ACHN (cell line): Measurements from ENCODE around the gene CCSAP.
"Not testable (repeated sequence)": the region's sequence is repeated elsewhere in the genome, so short reads cannot be mapped to it uniquely, and the experiment has no call there.

Experiments used
- DNase-seq: peaks from one replicate; pipeline ENCODE4 v3.0.0-alpha.2; 2015
- in situ Hi-C: cut with HindIII; loops from 2 replicates; pipeline ENCODE4 v1.10.0; 2017; ENCODE audit warnings: low sequenced_read_pairs, low pct_ligation_motif_present, low pct_unique_long_range_greater_than_20kb

CCSAP gene

DNA sequence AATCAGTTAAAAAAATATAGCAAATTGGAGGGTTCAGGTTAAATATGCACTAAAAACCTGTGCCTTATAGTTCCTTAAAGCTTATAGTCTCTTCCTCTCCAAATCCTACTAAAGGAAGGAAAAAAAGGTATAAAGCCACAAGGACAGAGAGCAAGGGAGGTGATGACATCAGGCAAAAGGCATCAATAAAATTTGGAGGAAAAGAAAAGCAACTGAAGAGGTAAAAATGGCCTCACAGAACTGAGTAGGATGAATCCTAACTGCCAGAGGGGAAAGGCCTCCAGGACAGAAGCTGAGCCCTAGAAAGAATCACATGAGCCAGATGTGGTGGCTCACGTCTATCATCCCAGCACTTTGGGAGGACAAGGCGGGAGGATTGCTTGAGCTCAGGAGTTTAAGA, 8.1 kb downstream of the CCSAP start:
- no peak for DNase-seq
- in situ Hi-C loops, result no loop called here

DNA sequence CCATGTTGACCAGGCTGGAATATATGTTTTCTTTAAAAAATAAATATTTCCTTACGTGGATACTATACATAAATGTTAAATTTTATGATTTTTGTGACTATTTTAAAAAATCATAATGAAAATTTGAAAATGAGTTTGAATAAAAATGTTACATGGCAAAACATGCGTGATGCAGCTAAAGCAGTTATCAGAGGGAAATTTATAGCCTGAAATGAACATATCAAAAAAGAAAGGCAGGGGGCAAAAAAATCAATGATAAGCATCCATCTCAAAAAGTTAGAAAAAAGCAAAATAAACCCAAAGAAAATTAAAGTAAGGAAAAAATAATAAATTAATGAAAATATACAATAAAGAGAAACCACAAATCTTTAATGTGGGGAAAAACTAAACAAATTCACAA, 8.6 kb downstream of the CCSAP start:
- DNase-seq, result no peak
- in situ Hi-C loops, result no loop called here

DNA sequence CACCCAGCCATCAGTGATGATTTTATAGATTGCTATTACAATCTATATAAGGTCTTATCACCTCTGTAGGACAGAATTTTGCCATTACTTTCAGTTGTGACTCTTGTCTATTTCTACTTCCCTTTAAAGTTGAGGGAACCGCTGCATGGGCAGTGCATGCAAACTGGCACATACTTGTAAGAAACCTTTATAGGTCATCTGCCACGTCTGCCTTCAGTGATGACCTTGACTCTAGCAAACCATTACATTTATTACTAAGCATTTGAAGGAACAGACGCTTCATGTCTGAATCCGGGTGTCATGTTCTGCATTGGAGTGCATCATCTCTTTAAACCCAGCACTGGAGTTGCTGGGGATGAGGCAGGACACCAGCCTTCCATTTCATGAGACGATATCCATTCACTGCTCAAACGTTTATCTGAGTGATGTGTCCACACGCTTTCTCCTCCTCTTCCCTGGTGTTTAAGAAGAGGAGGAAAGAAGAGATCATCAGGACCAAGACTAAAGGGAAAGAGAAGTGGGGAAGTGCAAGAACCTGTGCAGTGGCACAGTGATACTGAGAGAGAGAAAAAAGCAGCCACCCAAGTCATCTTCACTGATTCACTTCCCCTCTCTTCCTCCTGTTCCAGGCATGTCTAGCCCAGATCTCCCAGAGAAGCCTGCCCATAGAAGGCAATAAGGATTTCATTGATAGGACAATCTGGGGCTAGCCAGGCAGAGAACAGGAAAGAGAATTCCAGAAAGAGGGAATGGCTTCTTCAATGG, 14.1 kb downstream of the CCSAP start:
- in situ Hi-C loops, result no loop called here
- no peak for DNase-seq

DNA sequence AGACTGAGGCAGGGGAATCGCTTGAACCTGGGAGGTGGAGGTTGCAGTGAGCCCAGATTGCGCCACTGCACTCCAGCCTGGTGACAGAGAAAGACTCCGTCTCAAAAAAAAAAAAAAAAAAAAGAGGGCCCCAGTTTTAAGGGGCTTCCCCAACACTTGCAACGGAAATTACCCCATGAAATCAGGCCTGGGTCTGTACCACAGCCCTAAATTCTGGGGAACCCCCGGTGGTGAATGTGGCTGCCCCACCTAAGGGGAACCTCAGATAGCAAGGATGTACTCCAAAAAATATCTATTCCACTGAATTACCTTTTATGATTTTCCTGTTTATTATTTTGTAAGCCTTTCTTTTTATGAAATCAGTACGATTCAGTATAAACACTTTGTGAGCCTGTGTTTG, 15.1 kb downstream of the CCSAP start:
- DNase-seq, in situ Hi-C loops: not testable (repeated sequence)

DNA sequence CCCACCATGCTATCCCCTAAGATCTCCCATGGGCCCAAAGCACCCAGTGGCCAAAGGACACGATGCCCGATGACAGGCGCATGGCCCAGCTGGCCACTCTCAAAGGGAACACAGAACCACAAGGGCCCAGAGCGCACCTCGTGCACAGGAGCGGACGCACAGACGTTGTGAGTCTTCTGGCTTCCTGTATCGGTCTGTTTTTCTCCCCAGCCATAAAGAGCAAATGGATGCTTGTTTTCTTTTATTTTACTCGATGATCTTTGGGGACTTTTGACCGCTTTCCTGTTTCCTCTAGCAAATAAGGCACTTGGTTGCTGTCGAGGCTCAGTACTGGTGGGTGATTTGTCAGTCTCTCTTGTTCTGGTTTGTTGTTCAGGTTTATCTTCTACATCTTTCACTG, 16.2 kb downstream of the CCSAP start:
- in situ Hi-C loops, result no loop called here
- DNase-seq, result no peak

DNA sequence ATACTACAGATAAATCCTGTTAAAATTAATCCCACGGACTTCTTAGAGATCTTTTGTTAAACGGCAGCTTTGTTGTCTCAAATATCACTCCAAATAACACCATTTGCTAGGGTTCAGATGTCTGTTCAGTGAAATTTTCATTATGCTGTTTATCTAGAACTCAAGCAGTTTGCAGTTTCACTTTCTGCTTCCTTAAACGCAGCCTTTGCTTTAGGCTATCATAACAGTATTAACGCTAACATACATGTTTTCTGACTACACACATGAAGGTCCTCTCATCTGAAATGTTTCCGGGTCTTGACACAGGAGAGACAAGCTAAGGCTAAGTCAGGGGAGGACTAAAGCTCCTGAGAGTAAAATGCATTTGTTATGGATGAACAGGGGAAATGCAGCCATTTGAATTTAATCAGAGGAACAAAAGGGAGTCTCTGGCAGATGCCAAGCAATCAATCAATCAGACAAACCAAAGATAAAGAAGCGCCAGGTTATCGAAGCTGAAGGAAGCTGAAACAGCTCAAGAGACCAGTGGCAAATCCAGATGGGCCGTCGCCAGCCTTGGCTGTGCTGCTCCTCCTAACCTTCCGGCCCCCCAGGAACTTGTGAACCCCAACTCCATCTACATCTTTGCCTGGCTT, 16.9 kb downstream of the CCSAP start:
- in situ Hi-C loops, result no loop called here
- DNase-seq, result no peak

DNA sequence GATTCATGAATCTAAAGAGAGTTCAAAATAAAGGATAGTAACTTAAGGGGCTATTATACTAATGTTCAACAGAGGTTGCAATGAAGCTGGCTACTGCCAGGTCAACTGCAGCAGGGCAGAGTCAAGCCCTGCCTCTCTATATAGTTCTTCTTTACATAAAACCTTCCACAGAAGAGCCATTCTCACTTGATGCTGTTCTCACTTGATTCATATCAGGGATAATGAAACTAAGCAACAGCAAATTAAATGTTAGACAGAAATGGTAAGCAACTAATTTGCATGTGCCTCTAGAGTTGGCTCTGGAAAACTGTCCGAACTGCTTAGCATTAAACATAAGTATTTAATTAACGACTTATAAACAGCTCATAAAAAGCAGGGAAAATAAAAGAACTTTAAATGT, 17.4 kb downstream of the CCSAP start:
- DNase-seq, result no peak
- in situ Hi-C loops, result no loop called here

DNA sequence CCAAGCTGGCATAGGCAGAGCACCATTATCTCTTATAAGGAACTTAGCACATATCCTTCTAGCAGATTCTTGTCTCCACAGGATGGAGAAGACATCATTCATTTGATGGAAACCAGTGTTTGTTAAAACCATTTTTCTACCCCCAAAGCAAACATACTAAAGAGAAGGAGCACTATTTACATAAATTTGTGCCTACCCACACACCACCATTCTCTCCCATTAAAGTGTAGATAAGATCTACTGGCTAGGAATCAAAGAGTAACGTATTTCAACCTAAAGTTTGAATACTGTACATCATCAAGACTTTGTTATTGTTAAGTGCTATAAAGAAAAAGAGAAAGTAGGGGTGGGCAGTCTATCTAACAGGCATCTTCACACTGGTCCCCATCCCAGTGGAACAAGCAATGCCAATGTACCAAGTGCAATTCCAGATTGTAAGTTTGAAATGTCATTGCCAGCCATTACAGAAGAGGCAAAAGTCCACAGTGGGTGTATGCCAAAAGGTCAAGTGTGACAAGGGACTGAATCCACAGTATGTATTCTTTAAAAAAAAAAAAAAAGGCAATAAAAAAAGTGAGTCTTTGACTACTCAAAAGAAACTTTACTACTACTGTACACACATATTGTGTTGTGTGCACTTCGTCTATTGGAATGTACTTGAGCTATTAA, 18.8 kb downstream of the CCSAP start:
- DNase-seq, result no peak
- in situ Hi-C loops, result no loop called here

DNA sequence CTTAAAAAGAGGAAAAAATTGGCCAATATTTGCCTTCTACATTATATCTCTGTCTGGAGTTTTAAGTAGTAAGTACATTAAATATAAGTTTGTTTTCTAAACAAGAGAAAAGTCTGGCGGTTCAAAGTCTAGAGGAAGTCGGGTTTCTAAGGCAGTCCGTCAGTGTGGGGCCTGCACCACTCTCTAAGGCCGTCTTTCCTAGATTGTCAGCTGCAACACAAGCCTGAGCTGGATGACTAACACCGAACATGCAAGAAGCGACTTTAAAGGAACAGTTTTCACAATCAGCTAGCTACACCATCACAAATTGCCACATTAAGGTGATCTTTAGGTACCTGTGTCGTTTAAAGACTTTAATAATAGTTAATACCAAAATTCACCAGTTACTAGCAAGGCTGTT, 19.6 kb downstream of the CCSAP start:
- no peak for DNase-seq
- in situ Hi-C loops, result no loop called here

DNA sequence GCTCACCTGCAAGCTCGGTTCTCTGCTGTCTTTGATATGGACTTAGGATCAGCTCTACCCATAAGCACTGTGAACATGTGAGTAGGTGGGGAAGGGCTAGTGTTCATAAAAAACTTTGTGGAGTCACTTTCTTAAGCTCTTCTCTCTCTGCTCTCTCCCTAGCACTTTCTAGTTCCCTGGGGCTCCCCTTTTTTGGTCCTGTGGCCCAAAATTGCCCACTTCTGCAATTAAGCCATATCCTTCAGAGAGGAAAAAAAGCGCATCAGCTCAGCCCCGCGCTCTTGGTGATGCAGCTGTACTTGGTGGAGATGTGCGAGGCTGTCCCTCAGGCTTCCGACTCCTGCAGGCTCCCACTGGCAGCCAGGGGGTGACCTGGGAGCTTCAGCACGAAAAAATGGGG, 23.4 kb downstream of the CCSAP start:
- in situ Hi-C loops, result no loop called here
- DNase-seq, result no peak

DNA sequence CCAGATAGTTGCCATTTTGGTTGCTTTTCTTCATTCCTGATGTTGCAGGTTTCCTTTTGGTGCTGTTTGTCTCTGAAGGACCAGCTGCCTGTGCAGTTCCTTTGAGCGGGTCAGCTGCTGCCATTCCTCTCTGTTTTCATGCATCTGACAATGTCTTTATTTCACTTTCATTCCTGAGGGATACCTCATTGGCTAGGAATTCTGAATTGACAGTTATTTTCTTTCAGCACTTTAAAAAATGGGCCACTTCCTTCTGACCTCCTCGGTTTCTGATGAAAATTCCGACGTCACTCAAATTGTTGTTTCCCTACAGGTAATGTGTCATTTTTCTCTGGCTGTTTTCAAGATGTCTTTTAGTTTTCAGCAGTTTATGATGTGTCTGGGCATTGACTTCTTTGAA, 24.8 kb downstream of the CCSAP start:
- no peak for DNase-seq
- in situ Hi-C loops, result no loop called here

DNA sequence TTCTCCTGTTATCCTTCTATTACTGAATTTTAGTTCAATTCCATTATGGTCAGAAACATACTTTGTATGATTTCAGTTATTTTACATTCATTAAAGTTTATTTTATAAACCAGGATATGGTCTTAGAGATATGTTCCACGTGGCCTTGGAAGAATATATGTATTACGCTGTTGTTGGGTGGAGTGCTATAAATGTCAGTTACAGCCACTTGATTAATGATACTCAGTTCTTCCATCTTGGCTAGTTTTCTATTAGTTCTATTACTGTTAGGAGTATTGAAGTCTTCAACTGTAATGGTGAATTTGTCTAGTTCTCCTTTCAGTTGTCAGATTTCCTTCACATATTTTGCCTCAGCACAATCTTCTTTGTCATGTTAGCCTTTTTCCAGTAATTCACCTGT, 26.7 kb downstream of the CCSAP start:
- in situ Hi-C loops, result no loop called here
- DNase-seq, result no peak

DNA sequence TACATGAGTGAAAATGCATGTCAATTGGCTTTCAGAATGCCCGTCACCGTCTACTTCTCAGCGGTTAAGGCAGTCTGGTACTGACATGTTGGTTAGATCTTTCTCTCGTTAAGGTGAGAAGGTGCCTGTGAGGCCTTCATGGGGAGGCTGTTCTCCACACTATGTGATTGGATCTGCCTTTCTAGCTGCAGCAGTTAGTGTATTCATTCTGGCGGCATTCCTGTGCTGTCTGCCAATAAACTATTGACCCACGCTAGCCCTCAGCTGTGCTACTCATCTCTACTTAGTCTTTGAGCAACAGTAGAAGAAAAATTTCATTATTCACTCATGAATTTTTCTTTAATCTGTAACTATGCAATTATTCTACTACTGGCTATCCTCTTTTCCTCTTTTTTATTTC, 32.0 kb downstream of the CCSAP start:
- in situ Hi-C loops, result no loop called here

DNA sequence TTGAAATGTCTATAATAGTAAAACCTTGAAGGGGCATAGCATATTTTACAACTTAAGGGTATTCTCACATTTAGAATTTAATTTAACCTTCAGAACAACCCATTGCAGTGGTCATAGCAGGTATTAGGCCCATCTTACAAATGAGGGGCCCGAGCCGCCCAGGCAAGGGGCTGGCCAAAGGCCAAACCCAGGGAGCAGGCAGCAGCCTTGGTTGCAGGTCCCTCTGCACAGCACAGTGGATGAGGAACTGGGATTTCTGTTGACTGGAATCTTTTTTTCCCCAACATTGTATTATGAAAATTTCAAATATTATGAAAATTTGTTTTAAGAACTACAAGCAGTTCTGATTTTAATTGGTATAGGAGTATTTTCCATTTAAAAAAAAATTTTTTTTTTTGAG, 33.2 kb downstream of the CCSAP start:
- in situ Hi-C loops, result no loop called here
- DNase-seq, result no peak

More for the DNA sequence above, 32.0 kb downstream of the CCSAP start:
- DNase-seq, result no peak

DNA sequence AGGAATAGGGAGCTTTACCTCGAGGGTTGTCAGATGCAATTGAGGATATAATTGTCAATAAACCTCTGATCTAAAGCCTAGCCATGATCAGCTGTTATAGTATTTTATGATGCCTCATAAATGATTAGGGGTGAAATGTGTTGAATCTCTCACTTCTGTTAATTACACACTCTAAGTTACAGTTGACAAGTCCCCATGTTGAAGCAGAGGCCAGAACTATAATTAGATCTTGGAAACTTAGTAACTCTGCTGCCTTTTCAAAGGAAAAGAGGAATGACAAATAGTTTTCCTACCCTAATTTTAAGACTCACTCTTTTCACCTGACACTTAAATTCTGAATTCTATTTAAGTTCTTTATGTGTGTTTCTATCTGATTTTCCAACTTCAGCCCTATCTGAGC, 33.8 kb downstream of the CCSAP start:
- in situ Hi-C loops, result no loop called here
- DNase-seq, result no peak

DNA sequence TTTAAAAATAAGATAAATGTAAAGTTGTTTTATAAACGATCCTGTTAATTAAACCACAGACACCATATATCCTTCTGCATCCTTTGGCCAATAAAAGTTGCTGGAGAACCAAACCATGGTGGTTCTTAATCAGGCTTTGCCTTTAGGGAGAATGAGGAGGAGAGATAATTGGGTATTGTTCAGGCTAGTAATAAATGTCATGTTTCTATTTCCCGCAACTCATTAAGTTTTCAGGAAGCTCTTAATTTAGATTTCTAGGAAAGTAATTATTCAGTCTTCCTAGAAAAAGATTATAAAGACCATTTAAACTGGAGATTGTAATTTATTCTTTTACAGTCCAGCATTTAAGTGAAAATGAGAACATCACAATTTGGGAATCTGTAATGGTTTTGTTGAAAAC, 37.5 kb downstream of the CCSAP start:
- in situ Hi-C loops, result no loop called here
- no peak for DNase-seq

DNA sequence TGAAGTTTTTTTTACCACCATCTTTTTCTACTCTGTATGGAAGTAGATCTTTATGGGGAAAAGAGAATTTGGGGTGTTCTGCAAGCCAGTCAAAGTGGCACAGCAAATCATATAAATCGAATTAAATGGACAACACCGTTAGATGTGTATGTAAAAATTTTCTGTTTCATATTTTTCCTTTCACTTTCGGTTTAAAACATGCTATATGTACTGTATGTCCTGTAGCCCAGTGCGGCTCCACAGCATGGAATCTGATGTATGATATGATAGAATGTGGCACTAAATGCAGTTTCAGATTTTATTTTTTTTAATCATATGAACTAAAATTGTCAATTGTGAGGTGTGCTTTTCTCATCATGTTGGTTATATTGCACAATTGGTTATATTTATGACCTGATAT, 39.0 kb downstream of the CCSAP start:
- DNase-seq, result no peak
- in situ Hi-C loops, result no loop called here

DNA sequence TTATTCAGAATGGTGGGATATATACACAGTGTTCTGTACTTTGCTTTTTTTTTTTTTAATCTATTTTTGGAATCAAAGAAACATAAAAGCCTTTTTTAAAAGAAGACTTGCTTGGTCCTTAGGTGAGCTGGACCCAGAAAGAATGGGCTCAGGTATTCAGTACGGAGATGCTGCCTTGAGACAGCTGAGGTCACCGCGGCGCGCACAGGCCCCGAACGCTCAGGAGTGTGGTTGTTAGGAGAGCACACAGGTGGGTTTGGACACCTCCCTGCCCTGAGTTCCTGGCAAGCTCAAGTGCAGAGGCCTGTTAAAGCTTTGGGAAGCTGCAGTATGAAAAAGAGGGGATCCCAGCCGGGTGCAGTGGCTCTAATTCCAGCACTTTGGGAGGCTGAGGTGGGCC, 40.1 kb downstream of the CCSAP start:
- DNase-seq, result no peak
- in situ Hi-C loops, result no loop called here

DNA sequence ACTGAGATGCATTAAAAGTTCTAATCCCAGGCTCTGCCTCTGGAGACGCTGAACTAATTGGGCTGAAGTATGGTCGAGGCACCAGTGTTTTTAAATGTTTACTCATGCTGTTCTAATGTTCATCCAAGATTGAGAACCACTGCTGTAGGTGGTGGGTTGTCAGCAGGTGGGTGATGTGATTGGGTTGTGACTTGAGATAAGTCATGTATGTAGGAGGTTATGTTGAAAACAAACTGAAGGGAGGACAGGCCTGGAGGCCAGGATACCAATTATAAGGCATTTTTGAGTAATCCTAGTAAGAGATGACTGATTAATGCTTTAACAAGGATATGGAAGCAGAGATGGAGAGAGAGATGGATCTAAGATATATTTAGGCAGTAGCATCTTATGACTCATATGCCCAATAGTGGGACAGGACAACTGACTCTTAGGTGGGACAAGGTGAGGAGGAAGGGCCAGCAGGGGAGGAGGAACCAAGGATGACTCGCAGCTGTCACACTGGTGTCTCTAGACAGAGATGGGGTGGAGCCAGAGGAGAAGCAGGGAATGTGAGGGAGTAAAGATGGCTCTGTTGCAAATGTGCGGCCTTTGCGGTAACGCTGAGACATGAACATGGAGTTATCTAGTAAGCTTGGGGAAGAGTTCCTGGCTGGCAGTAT, 42.6 kb downstream of the CCSAP start:
- in situ Hi-C loops, result no loop called here
- DNase-seq, result no peak
